GM12875 (cell line): ENCODE data around the gene RSRC1.
"Not testable (repeated sequence)": the region's sequence is repeated elsewhere in the genome, so short reads cannot be mapped to it uniquely, and the experiment has no call there.

Experiments
- H3K4me3 ChIP-seq: one replicate; pipeline ENCODE4 v1.5.1; 2011; ENCODE audit warnings: low read depth, low read length, control low read depth
- TF ChIP-seq, protein P1 (sequence below): IDR thresholded peaks from 2 replicates; pipeline ENCODE4 v1.5.1; 2011; ENCODE audit warnings: low read depth, mild to moderate bottlenecking, control low read depth, inconsistent platforms, low read length, moderate library complexity, borderline replicate concordance; ENCODE audit not compliant: insufficient read depth

Gene RSRC1, protein sequence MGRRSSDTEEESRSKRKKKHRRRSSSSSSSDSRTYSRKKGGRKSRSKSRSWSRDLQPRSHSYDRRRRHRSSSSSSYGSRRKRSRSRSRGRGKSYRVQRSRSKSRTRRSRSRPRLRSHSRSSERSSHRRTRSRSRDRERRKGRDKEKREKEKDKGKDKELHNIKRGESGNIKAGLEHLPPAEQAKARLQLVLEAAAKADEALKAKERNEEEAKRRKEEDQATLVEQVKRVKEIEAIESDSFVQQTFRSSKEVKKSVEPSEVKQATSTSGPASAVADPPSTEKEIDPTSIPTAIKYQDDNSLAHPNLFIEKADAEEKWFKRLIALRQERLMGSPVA

GRCh38 chr3:158109804-158110657 is at the start of gene RSRC1:
TSS of gene RSRC1 (plus strand) at chr3:158110089. CDS start at chr3:158122105, 12,016 bp downstream.
- TF ChIP-seq, protein P1, sequence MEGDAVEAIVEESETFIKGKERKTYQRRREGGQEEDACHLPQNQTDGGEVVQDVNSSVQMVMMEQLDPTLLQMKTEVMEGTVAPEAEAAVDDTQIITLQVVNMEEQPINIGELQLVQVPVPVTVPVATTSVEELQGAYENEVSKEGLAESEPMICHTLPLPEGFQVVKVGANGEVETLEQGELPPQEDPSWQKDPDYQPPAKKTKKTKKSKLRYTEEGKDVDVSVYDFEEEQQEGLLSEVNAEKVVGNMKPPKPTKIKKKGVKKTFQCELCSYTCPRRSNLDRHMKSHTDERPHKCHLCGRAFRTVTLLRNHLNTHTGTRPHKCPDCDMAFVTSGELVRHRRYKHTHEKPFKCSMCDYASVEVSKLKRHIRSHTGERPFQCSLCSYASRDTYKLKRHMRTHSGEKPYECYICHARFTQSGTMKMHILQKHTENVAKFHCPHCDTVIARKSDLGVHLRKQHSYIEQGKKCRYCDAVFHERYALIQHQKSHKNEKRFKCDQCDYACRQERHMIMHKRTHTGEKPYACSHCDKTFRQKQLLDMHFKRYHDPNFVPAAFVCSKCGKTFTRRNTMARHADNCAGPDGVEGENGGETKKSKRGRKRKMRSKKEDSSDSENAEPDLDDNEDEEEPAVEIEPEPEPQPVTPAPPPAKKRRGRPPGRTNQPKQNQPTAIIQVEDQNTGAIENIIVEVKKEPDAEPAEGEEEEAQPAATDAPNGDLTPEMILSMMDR = no peak
- peak within 1 kb of the TSS; percentile 83 for H3K4me3 ChIP-seq

- H3K4me3 ChIP-seq = not testable (repeated sequence)
These were observed 44.3 kb upstream of the RSRC1 start for GRCh38 chr3:158065574-158065973.

DNA sequence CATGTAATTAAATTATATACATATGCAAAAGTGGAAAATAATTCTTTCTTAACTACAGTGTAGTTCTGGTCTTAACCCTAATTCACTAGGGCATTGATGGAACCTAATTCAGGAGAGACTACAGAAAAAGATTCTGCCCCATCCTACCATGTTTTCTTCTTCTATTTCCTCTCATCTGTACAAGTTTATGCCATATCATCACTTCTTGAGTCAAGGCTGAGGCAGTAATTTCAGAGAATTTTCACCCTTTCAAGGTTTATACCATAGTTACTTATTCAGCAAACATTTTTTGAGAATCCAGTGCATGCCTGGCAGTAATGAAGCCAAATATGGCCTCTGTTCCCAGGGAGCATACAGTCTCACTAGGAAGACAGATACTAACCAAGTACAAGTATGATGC is 37.1 kb upstream of the RSRC1 start:
- no peak overlapping the region for H3K4me3 ChIP-seq
- TF ChIP-seq, protein P1 = no peak

DNA sequence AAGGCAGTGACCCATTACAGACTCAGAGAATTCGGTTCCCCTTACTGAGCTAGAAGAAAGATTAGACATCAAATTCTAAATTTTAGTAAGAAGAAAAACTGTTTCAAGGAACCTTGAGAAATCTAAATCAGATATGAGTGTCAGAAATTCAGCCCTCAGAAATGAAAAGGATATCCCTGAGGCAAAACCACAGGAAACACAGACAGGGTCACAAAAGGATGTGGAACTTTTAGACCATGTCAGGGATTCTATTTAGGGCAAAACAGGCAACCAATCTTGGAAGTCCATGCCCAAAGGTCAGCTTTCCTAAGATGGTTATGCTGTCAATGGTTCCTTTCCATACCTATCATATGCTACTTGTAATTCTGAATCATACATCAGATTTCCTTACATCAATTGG is 35.3 kb upstream of the RSRC1 start:
- H3K4me3 ChIP-seq = no peak overlapping the region
- TF ChIP-seq, protein P1 = no peak

DNA sequence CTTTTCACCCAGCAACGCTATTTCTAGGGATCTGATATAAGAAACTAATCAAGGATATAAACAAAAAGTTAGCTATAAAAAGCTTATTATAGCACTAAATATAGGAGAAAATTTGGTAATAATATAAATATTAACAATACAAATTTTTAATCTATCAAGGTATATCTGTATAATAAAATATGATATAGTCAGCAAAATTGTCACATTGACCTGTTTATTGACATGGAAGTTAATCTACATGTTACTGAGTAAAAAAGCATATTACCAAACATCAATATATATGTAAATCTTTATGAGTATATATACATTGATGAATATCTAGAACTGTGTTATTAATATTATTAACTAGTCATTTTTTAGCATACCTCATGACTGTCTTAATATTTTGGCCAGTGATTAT is 30.3 kb upstream of the RSRC1 start:
- H3K4me3 ChIP-seq = no peak overlapping the region
- TF ChIP-seq, protein P1 = no peak

GRCh38 chr3:158084651-158085050 is 25.2 kb upstream of the RSRC1 start:
- no peak overlapping the region for H3K4me3 ChIP-seq
- TF ChIP-seq, protein P1 = no peak

DNA sequence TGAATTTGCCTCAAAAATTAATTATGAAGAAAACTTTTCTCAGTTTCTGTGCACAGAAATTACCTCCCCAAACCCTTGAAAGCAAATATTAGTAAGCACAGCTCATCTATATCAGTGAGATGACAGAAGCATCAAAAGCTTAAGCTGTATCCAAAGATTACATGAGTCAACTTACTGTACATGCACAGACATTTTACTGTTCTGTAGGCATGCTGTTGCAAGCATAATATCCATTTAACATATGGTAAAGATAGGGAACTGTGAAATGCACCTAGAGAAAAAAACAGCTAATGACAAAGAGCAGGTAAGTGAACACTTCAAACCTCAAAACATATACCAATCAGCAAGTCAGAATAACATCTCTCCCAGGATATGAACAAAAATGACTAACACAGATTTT is 24.5 kb upstream of the RSRC1 start:
- no peak overlapping the region for H3K4me3 ChIP-seq
- TF ChIP-seq, protein P1 = no peak
